ENCODE results near the gene ALDH3A2.

The ALDH3A2 gene

DNA sequence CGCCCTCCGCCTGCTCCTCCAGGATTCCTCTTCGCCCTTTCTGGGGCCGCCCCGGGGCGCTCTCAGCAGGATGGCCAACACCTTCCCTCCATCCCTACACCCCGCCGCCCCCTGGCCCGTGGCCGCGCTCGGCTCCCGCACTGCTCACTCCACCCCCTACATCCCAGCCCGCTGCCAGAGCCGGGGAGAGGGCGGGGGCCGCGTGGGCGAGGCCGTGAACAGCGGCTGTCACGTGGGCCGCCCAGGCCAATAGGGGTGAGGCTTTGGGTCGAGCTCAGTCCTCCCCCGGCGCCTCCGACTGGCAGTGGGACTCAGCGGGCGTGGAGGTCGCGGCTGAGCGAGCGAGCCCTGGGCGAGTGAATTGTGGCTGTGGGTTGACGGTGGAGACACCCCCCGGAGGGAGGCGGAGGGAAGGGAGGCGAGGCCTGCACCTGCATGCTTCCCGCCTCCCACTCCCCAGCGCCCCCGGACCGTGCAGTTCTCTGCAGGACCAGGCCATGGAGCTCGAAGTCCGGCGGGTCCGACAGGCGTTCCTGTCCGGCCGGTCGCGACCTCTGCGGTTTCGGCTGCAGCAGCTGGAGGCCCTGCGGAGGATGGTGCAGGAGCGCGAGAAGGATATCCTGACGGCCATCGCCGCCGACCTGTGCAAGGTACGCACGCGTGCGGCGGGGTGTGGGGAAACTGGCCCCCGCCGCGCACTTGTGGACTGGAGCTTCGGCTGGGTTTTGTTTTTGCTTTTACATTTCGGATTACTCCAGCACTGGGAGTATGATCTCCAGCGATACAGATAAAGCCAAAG is at the start of gene ALDH3A2:
ALDH3A2 (plus strand) TSS at position 277 of the 799 bp plus-strand sequence; CDS start at position 498, 221 bp downstream.
- H3K27ac ChIP-seq (ENCODE audit: low read depth in 2 of 2, low read length in 2 of 2) = peak within 1 kb of the TSS; percentile 90 to 92
- H3K4me3 ChIP-seq (ENCODE audit: low read length in 2 of 2) = peak within 1 kb of the TSS; percentile 92
- H3K9me3 ChIP-seq (ENCODE audit: control insufficient read depth in 2 of 2, low read length in 2 of 2) = no peaks in the 10 kb centered on the region
- peak within 1 kb of the TSS; percentile 89 to 91 for H3K9ac ChIP-seq (ENCODE audit: low read depth in 1 of 2, low read length in 2 of 2)
- peaks cover 2 to 4% of the 10 kb centered on the region in 2 donors for H3K36me3 ChIP-seq (ENCODE audit: control insufficient read depth in 2 of 2, insufficient read depth in 2 of 2, low read length in 2 of 2)
- peaks cover 11 to 23% of the 10 kb centered on the region in 2 donors for H3K4me1 ChIP-seq (ENCODE audit: control insufficient read depth in 2 of 2, insufficient read depth in 2 of 2, low read length in 2 of 2)
- H3K27me3 ChIP-seq (ENCODE audit: control insufficient read depth in 2 of 2, insufficient read depth in 2 of 2, low read length in 2 of 2) = no peaks in the 10 kb centered on the region

DNA sequence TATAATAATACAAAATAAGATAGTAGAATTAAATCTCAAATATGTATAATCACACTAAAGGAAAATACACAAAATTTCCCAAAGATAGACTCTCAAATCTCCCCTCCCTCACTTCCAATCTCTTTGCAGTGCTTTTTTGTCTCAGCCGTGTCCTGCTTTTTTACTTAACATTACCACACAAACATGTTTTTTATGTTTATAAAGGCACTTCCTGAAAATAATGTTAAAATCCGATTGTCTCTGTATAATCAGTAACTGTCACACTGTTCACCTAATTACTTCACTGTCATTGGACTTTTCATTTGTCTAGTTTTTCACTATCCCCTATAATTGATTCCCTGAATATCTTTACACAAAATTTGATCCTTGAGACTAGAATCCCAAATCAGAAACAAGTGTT is 38.2 kb upstream of the ALDH3A2 start:
- Histone ChIP-seq H3K4me1 (ENCODE audit: control insufficient read depth in 2 of 2, insufficient read depth in 2 of 2, low read length in 2 of 2) (no peaks in the 10 kb centered on the region), H3K27ac (ENCODE audit: low read depth in 2 of 2, low read length in 2 of 2) (no peak overlapping the region), H3K27me3 (ENCODE audit: control insufficient read depth in 2 of 2, insufficient read depth in 2 of 2, low read length in 2 of 2) (no peaks in the 10 kb centered on the region), H3K9ac (ENCODE audit: low read depth in 1 of 2, low read length in 2 of 2) (no peak overlapping the region), H3K4me3 (ENCODE audit: low read length in 2 of 2) (no peak overlapping the region), H3K36me3 (ENCODE audit: control insufficient read depth in 2 of 2, insufficient read depth in 2 of 2, low read length in 2 of 2) (no peaks in the 10 kb centered on the region), H3K9me3 (ENCODE audit: control insufficient read depth in 2 of 2, low read length in 2 of 2) (no peaks in the 10 kb centered on the region)

DNA sequence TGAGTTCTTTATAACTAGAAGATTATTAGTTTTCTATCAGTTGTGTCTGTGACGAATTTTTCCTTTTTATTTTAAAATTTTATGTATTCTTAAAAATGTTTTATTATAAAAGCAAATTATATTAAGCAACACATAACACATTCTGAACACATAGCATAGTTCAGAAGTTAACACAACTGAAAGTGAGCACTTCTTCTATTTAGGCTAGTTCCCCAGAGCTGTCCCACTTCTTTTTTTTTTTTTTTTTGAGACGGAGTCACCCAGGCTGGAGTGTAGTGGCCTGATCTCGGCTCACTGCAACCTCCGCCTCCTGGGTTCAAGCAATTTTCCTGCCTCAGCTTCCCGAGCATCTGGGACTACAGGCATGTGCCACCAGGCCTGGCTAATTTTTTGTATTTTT is 37.7 kb upstream of the ALDH3A2 start:
- H3K27ac ChIP-seq (ENCODE audit: low read depth in 2 of 2, low read length in 2 of 2) = no peak overlapping the region
- no peaks in the 10 kb centered on the region for H3K36me3 ChIP-seq (ENCODE audit: control insufficient read depth in 2 of 2, insufficient read depth in 2 of 2, low read length in 2 of 2)
- no peaks in the 10 kb centered on the region for H3K9me3 ChIP-seq (ENCODE audit: control insufficient read depth in 2 of 2, low read length in 2 of 2)
- H3K9ac ChIP-seq (ENCODE audit: low read depth in 1 of 2, low read length in 2 of 2) = no peak overlapping the region
- H3K4me1 ChIP-seq (ENCODE audit: control insufficient read depth in 2 of 2, insufficient read depth in 2 of 2, low read length in 2 of 2) = no peaks in the 10 kb centered on the region
- H3K27me3 ChIP-seq (ENCODE audit: control insufficient read depth in 2 of 2, insufficient read depth in 2 of 2, low read length in 2 of 2) = no peaks in the 10 kb centered on the region
- H3K4me3 ChIP-seq (ENCODE audit: low read length in 2 of 2) = no peak overlapping the region

DNA sequence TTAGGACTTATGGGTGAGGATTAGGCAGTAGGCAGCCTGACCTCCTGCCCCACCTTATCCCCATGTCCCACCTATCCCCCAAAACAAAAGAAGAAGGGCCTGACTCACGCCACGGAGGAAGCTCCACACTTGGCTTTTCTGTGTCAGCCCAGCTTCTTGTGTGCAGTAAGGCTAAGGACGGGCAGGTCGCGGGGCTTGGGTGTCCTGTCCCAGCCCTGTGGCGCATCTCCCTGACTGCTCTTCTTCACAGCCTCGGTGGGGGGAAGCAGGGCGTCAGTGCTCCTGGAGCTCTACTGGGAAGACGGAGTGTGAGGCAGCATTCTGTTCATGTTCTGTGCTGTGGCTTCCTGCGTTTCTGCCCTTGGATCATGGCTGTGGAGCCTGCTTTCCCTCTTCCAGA is 34.6 kb upstream of the ALDH3A2 start:
- Histone ChIP-seq H3K27ac (ENCODE audit: low read depth in 2 of 2, low read length in 2 of 2) (no peak overlapping the region), H3K9ac (ENCODE audit: low read depth in 1 of 2, low read length in 2 of 2) (no peak overlapping the region), H3K4me1 (ENCODE audit: control insufficient read depth in 2 of 2, insufficient read depth in 2 of 2, low read length in 2 of 2) (no peaks in the 10 kb centered on the region), H3K36me3 (ENCODE audit: control insufficient read depth in 2 of 2, insufficient read depth in 2 of 2, low read length in 2 of 2) (no peaks in the 10 kb centered on the region), H3K9me3 (ENCODE audit: control insufficient read depth in 2 of 2, low read length in 2 of 2) (peaks cover 2 to 8% of the 10 kb centered on the region in 2 donors), H3K27me3 (ENCODE audit: control insufficient read depth in 2 of 2, insufficient read depth in 2 of 2, low read length in 2 of 2) (no peaks in the 10 kb centered on the region), H3K4me3 (ENCODE audit: low read length in 2 of 2) (no peak overlapping the region)

DNA sequence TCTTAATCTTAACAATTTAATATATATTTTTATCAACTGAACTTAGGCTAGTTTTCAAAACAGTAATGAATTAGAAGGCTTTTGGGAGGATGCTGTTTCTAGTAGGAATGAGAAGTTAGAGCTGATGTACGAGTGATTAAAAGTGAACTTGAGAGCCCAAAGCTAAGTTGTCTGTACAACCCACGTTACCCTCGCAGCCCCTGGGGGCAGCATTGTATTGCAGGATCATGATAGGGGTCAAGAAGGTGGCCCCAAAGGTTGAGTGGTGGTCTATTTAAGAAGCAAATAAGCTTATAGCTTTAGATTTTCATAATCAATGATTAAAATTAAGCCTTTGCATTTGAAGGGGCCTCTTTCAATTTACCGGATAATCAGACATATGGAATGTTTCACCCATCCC is 33.7 kb upstream of the ALDH3A2 start:
- H3K27ac ChIP-seq (ENCODE audit: low read depth in 2 of 2, low read length in 2 of 2) = no peak overlapping the region
- H3K9ac ChIP-seq (ENCODE audit: low read depth in 1 of 2, low read length in 2 of 2) = no peak overlapping the region
- H3K9me3 ChIP-seq (ENCODE audit: control insufficient read depth in 2 of 2, low read length in 2 of 2) = peaks cover 9 to 16% of the 10 kb centered on the region in 2 donors
- no peaks in the 10 kb centered on the region for H3K36me3 ChIP-seq (ENCODE audit: control insufficient read depth in 2 of 2, insufficient read depth in 2 of 2, low read length in 2 of 2)
- no peak overlapping the region for H3K4me3 ChIP-seq (ENCODE audit: low read length in 2 of 2)
- H3K27me3 ChIP-seq (ENCODE audit: control insufficient read depth in 2 of 2, insufficient read depth in 2 of 2, low read length in 2 of 2) = no peaks in the 10 kb centered on the region
- H3K4me1 ChIP-seq (ENCODE audit: control insufficient read depth in 2 of 2, insufficient read depth in 2 of 2, low read length in 2 of 2) = no peaks in the 10 kb centered on the region

DNA sequence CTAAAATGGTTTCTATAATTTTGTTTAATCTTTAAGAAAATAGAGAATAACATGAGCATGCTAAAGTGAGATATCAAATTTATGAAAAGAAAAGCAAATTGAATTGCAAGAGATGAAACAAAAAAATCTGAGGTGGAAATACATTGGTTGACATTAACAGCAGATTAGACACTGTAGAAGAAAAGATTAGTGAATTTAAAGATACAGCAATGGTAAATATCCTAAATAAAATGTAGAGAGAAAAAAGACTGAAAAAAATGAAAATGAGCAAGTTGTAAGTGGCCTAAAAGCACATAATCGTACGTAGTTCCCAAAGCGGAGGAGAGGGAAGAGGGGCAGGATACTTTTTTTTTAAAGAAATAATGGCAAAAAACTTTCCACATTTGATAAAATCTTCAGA is 30.5 kb upstream of the ALDH3A2 start:
- Histone ChIP-seq H3K27me3 (ENCODE audit: control insufficient read depth in 2 of 2, insufficient read depth in 2 of 2, low read length in 2 of 2) (no peaks in the 10 kb centered on the region), H3K4me1 (ENCODE audit: control insufficient read depth in 2 of 2, insufficient read depth in 2 of 2, low read length in 2 of 2) (no peaks in the 10 kb centered on the region), H3K9me3 (ENCODE audit: control insufficient read depth in 2 of 2, low read length in 2 of 2) (peaks cover 9 to 19% of the 10 kb centered on the region in 2 donors), H3K9ac (ENCODE audit: low read depth in 1 of 2, low read length in 2 of 2) (no peak overlapping the region), H3K36me3 (ENCODE audit: control insufficient read depth in 2 of 2, insufficient read depth in 2 of 2, low read length in 2 of 2) (no peaks in the 10 kb centered on the region), H3K27ac (ENCODE audit: low read depth in 2 of 2, low read length in 2 of 2) (no peak overlapping the region), H3K4me3 (ENCODE audit: low read length in 2 of 2) (no peak overlapping the region)

DNA sequence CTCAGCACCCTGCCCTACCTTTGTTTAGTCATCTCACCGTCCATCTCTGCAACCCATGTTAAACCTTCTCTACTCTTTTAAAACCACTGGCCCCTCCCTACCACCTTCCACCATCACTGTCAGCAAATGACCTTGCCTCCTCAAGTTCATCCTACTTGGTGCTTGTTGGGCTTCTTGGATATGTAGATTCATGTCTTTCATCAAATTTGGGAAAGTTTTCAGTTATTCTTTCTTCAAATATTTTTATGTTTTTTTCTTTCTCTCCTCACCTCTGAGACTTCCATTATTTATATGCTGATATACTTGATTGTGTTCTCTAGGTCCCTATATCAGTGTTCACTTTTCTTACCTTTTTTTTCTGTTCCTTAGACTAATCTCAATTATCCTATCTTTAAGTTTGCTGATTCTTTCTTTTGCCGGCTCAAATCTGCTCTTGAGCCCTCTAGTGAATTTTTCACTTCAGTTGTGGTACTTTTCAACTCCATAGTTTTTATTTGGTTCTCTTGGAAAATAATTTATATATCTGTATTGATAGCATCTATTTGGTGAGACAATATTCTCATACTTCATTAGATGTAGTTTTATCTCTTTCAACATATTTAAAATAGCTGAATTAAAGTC is 28.7 kb upstream of the ALDH3A2 start:
- peaks cover 9 to 19% of the 10 kb centered on the region in 2 donors for H3K9me3 ChIP-seq (ENCODE audit: control insufficient read depth in 2 of 2, low read length in 2 of 2)
- no peaks in the 10 kb centered on the region for H3K4me1 ChIP-seq (ENCODE audit: control insufficient read depth in 2 of 2, insufficient read depth in 2 of 2, low read length in 2 of 2)
- H3K27me3 ChIP-seq (ENCODE audit: control insufficient read depth in 2 of 2, insufficient read depth in 2 of 2, low read length in 2 of 2) = no peaks in the 10 kb centered on the region
- H3K36me3 ChIP-seq (ENCODE audit: control insufficient read depth in 2 of 2, insufficient read depth in 2 of 2, low read length in 2 of 2) = no peaks in the 10 kb centered on the region
- no peak overlapping the region for H3K27ac ChIP-seq (ENCODE audit: low read depth in 2 of 2, low read length in 2 of 2)
- no peak overlapping the region for H3K4me3 ChIP-seq (ENCODE audit: low read length in 2 of 2)
- H3K9ac ChIP-seq (ENCODE audit: low read depth in 1 of 2, low read length in 2 of 2) = no peak overlapping the region

DNA sequence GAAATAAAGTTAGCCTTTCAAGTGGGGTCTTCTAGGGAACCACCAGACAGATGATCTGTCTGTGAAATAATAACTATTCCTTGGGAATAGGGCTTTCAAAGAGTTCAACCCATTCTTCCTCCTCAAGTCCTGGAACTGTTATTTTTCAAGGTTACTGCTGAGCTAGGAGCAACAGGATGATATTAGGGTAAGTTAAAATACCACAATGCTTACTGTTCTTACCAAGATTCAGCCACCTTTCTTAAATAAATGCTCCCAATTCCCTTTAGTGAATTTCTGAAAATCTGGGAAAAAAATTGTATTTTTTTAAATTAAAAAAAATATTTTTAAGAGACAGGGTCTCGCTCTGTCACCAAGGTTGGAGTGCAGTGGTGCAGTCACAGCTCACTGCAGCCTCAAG is 26.9 kb upstream of the ALDH3A2 start:
- Histone ChIP-seq H3K4me1 (ENCODE audit: control insufficient read depth in 2 of 2, insufficient read depth in 2 of 2, low read length in 2 of 2) (no peaks in the 10 kb centered on the region), H3K9me3 (ENCODE audit: control insufficient read depth in 2 of 2, low read length in 2 of 2) (peaks cover 9 to 19% of the 10 kb centered on the region in 2 donors), H3K27me3 (ENCODE audit: control insufficient read depth in 2 of 2, insufficient read depth in 2 of 2, low read length in 2 of 2) (no peaks in the 10 kb centered on the region), H3K4me3 (ENCODE audit: low read length in 2 of 2) (no peak overlapping the region), H3K27ac (ENCODE audit: low read depth in 2 of 2, low read length in 2 of 2) (no peak overlapping the region), H3K36me3 (ENCODE audit: control insufficient read depth in 2 of 2, insufficient read depth in 2 of 2, low read length in 2 of 2) (no peaks in the 10 kb centered on the region), H3K9ac (ENCODE audit: low read depth in 1 of 2, low read length in 2 of 2) (no peak overlapping the region)

DNA sequence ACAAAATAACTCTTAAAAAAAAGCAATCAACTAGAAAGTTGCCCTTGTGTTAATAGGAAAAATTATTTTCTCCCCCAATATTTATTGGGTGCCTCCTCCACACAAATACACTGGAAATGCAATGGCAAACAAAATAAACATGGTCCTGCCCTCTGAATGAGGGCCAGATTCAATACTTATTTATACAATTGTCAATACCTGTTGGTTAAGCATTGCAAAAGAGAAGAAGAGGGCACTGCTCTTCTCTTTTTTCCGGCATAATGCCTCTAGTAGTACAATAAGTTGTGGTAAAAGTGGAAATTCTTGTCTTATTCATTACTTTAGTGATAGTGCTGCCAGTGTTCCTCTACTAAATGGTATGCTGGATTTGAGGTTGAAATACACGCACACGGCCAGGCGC is 22.5 kb upstream of the ALDH3A2 start:
- H3K4me3 ChIP-seq (ENCODE audit: low read length in 2 of 2) = no peak overlapping the region
- no peak overlapping the region for H3K9ac ChIP-seq (ENCODE audit: low read depth in 1 of 2, low read length in 2 of 2)
- no peaks in the 10 kb centered on the region for H3K27me3 ChIP-seq (ENCODE audit: control insufficient read depth in 2 of 2, insufficient read depth in 2 of 2, low read length in 2 of 2)
- H3K36me3 ChIP-seq (ENCODE audit: control insufficient read depth in 2 of 2, insufficient read depth in 2 of 2, low read length in 2 of 2) = no peaks in the 10 kb centered on the region
- no peaks in the 10 kb centered on the region for H3K9me3 ChIP-seq (ENCODE audit: control insufficient read depth in 2 of 2, low read length in 2 of 2)
- H3K27ac ChIP-seq (ENCODE audit: low read depth in 2 of 2, low read length in 2 of 2) = no peak overlapping the region
- H3K4me1 ChIP-seq (ENCODE audit: control insufficient read depth in 2 of 2, insufficient read depth in 2 of 2, low read length in 2 of 2) = no peaks in the 10 kb centered on the region

DNA sequence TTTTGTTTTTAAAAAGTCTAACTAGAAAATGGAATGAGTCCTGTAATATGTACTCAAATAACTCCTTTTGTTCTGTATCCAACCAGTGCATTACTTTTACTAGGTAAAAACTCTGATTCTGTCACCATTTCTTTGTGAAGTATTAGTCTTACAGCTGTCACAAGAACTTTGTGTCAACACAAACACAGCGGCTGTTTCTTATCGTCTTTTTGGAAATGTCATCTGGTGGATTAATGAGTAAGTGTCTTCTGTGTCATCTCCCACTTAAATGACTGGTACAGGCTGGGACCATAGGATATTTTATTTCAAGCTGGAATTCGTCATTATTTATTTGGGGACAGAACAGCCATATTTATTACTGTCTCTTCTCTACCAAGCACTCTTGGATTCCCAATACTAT is 19.1 kb upstream of the ALDH3A2 start:
- Histone ChIP-seq H3K9ac (ENCODE audit: low read depth in 1 of 2, low read length in 2 of 2) (no peak overlapping the region), H3K4me1 (ENCODE audit: control insufficient read depth in 2 of 2, insufficient read depth in 2 of 2, low read length in 2 of 2) (no peaks in the 10 kb centered on the region), H3K27me3 (ENCODE audit: control insufficient read depth in 2 of 2, insufficient read depth in 2 of 2, low read length in 2 of 2) (no peaks in the 10 kb centered on the region), H3K36me3 (ENCODE audit: control insufficient read depth in 2 of 2, insufficient read depth in 2 of 2, low read length in 2 of 2) (no peaks in the 10 kb centered on the region), H3K4me3 (ENCODE audit: low read length in 2 of 2) (no peak overlapping the region), H3K9me3 (ENCODE audit: control insufficient read depth in 2 of 2, low read length in 2 of 2) (no peaks in the 10 kb centered on the region), H3K27ac (ENCODE audit: low read depth in 2 of 2, low read length in 2 of 2) (no peak overlapping the region)

Data from mucosa of rectum (tissue), 2 donors.